Measurements from ENCODE around the gene CD164. TPM values are rescaled to one million over a fixed set of nuclear protein-coding genes. Genes with fewer than 3 reads are reported as not detected.
"Not testable (repeated sequence)": the region's sequence is repeated elsewhere in the genome, so short reads cannot be mapped to it uniquely, and the experiment has no call there.

CD164 gene
- total RNA-seq, 1 donor from 2014 or later = 606 TPM

DNA sequence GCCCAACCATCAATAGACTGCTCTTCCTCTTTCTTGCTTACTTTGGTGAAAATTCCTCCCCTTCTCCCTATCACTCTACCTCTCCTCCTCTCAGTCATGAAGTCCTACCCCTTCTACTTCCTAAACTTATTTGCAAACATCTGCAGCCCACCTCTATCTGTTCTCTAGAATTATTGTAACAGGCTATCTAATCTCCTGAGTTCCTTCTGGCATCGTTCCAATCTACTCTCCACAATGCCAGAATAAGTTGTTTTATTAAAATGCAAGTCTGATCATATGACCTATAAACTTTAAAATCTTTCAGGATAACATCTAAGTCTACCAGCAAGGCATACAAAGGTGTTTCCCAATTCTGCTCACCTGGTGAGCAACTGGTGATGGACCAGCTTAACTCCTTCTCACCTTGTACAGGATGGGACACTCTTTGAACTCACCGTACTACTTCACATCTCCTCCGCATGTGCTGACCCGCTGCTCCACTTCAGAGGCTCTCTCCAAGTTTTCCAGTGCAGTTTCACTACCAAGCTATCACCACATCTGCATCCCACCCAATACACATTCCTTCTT lies 7.9 kb downstream of the CD164 start:
- no peak for DNase-seq (ENCODE audit: low spot score)

DNA sequence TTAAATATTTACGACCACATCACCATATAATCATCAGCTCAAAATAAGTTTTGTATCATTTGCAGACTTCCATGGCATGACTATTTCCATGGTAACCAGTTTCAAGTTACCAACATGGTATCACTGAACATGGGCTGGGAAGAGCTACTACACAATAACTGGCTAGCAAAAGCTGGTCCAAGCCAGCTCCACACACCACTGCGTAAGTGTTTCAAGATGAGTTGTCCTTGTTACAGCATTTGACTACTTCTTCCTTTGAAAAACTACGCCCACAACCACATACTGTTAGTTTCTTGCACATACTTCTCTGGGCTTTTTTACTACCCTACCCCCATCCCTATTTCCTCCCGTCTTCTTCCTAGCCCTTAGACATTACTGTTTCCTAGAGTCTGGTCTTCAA lies 8.5 kb downstream of the CD164 start:
- DNase-seq (ENCODE audit: low spot score) = no peak

DNA sequence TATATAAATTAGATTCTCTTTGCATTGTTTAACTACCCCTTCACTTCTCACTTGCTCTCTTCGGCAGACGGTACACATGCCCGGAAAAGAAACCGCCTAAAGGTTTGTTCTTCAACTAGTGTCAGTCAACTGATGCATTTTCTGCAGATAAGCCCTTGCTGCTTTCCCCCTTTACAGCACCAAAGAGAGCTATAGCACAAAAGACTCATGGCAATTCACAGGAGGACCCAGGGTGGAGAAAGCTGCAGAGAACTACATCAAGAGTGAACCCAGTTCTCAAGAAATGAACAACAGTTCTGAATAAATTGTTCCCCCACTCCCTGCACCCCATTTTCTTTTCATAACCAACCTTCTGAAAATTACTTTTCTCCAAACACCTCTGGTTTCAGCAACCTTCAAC lies 8.9 kb downstream of the CD164 start:
- DNase-seq (ENCODE audit: low spot score) = no peak

DNA sequence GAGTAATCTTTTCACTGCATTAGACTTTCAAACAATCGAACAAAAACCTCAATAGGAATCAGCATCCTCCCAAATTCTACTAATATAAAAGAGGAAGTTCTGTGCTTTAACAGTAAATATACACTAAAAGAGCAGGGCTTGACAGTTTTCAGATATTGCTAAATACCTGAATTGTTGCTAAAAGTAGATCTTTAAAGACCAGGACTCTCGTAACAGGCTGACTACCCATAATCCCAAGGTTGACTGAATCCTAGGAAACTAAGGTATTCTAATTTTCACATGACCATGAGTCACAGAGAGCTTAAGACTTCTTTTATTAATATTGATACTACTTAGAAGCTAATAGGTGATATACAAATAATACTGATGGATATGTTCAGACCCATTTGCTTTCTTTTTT lies 10.1 kb downstream of the CD164 start:
- no peak for DNase-seq (ENCODE audit: low spot score)

DNA sequence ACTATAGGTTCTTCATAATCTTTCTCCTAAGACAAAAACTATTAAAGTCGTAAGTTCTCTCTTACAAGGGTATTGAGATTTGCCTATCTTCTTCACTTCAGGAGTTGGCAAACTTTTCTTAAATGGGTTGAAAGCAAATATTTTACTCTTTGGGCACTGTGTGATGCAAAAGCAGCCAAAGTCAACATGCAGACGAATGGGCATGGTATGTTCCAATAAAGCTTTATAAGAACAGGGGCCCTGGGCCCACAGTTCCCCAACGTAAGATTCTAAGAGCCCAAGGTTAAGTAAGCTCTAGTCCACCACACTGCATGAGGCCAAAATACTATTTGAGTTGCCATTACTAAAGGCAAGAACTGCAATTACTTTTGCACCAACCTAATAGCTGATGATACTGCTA lies 11.5 kb downstream of the CD164 start:
- DNase-seq (ENCODE audit: low spot score) = no peak

DNA sequence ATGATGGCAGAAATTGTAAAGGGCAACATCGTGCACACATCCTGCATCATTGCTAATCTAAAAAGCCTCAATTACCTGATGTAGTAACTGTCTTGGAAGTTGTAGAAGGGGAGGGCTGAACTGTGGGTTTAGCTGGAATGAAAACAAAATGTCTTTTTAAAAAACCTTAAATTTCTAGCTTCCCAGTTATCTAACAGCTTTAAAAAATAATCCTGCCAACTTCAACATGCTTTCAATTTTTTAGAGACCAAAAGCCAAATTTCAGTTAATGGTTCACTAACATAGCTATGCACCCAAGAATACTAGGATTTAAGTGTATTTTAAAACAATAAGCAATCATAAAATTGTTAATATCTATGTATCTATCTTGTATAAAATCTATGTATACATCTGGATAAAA lies 11.9 kb downstream of the CD164 start:
- no peak for DNase-seq (ENCODE audit: low spot score)

DNA sequence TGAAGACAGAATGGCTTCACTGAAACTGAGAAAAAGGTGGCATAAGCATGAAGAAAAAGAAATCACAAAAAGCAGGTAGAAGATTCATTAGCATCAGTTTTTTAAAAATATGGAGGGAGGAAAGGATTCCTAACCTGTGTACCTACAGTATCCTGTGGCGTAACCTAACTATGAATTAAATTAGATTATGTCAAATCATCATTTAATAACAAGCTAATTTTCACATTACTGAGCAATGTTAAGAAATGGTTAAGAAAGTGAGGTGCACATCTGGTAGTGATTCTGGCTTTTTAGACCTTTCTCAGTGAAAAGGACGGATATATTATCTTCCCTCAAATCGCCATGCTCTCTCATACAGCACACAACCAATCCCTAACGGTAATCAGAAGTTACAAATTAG lies 12.5 kb downstream of the CD164 start:
- DNase-seq (ENCODE audit: low spot score) = no peak

DNA sequence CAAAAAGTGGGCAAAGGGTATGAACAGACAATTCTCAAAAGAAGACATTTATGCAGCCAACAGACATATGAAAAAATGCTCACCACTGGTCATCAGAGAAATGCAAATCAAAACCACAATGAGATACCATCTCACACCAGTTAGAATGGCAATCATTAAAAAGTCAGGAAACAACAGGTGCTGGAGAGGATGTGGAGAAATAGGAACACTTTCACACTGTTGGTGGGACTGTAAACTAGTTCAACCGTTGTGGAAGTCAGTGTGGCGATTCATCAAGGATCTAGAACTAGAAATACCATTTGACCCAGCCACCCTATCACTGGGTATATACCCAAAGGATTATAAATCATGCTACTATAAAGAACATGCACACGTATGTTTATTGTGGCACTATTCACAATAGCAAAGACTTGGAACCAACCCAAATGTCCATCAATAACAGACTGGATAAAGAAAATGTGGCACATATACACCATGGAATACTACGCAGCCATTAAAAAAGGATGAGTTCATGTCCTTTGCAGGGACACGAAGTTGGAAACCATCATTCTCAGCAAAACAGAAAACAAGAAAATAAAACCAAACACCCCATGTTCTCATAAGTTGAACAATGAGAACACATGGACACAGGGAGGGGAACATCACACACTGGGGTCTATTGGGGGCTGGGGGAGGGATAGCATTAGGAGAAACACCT lies 17.7 kb downstream of the CD164 start:
- DNase-seq (ENCODE audit: low spot score) = not testable (repeated sequence)

DNA sequence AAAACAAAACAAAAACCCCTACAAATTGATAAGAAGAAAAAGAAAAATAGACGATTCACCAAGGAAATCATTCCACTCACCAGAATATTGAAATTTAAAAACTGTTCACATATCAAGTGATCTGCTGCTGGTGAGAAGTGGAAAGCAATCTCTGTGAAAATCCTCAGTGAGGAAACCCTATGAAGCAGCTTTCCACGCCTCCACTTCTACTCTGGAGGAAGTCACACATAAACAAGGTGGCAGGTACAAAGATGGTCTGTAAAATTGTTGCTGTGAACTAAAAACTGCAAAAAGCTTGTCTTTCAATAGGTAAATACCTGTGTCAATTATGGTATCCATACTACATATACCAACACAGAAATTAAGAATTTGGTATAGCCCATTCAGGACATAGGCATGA lies 18.5 kb downstream of the CD164 start:
- DNase-seq (ENCODE audit: low spot score) = no peak

DNA sequence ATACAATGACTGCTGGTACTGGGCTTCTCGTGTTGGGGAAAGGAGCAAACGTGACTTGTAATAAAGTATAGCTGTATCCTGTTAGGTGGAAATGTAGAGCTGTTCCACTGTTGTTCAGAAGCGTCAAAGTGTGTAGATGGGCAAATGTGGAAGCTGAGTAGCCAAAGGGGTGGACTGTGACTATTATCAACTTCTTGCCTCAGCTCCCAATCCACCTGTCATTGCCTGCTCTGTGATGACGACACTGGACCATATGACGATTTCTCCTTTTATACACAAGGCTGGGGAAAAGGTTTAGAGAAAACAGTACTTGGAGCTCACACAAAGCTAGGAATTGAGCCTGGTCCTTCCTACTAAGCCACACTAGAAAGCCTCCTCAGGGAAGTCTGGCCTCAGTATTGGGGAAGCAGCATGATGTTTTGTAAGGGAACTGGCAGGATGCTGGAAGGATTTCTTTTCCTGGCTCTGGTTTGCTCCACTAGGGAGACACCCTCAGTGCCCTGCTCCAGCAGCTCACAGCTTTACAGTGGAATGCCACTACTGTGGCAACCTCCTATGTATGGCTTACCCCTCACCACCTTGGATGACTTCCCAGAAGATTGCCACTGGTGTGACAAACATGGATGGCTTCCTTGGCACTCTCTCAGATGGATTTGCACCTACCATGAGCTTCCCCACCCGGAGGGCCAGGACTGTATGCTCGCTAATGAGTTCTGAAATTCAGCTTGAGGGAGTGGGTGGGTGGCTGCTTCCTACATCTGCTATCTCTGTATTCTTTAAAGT lies 20.0 kb downstream of the CD164 start:
- DNase-seq (ENCODE audit: low spot score) = no peak

DNA sequence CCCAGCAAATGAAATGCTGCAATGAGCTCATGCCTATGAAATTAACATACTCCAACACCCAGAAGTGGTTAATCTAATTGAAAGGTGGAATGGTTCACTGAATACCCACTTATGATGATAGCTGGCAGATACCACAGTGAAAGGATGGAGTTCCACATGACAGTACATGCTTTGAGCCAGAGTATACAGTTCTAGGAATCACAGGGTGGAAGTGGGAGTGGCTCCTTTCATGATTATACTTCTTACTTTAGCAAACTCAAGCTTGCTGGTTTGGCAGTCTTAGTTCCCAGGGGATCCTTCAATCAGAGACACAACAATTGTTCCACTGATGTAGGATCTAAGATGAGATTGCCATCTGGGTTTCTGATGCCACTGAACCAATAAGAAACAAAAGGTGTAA lies 21.5 kb downstream of the CD164 start:
- no peak for DNase-seq (ENCODE audit: low spot score)

DNA sequence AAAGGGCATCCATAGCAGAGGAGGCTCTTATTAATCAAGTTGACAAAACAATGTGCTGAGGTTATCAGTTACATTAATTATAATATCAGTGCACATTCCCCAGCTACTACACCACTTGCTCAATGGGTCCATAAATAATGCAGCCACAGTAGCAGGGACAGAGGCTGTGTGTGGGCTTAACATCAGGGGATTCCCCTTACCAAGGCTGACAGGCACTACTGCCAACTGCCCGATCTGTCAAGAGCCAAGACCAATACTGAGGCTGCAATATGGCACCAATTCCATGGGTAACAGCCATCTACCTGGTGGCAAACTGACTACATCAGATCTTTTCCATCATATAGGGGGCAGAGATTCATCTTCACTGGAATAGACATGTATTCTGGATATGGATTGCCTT lies 22.0 kb downstream of the CD164 start:
- no peak for DNase-seq (ENCODE audit: low spot score)

DNA sequence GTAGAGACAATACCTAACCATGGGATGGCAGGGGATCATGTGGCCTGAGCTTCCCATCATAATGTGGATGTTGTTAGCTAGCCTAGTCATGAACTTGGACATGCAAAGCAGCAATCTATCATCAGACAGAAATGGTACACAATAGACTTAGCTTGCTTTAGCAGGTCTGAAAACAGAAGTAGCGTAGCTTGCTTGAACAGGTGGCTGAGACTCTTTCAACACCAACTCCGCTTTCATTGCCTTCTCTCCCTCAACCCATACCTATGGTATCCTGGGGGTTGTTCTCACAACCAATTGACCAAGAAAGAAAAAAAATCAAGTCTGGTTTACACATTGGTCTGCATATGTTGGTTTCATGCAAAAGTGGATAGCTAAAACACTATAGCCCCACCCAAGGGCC lies 23.0 kb downstream of the CD164 start:
- DNase-seq (ENCODE audit: low spot score) = no peak

DNA sequence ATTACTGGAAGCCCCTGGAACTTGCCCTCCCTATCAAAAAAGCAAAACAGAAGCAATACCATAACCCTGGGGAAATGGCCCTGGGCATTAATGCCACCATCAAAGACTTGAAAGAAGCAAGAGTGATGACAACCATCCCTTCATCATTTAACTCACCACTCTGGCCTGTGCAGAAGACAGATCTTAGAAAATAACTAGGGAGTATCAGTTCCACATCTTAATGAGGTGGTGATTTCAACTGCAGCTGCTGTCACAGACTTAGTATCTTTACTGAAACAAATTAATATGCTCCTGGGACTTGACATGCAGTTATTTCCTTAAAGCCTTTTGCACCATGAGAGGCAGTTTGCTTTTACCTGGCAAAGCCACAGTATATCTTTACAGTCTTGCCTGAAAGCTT lies 24.1 kb downstream of the CD164 start:
- DNase-seq (ENCODE audit: low spot score) = no peak

DNA sequence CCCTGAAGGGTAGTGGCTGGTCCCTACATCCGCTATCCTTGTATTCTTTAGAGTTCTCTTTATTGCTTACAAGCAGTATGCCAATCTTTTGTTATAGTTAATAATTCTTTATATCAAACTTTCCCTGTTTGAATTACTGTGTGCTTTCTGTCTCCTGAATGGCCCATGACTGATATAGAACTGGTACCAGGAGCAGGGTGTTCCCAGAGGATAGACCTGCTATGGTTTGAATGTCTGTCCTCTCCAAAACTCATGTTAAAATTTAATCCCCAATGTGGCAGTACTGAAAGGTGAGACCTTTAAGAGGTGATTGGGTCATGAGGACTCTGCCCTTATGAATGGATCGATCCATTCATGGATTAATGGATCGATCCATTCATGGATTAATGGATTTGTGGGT lies 26.0 kb downstream of the CD164 start:
- DNase-seq (ENCODE audit: low spot score) = peak; percentile 64

DNA sequence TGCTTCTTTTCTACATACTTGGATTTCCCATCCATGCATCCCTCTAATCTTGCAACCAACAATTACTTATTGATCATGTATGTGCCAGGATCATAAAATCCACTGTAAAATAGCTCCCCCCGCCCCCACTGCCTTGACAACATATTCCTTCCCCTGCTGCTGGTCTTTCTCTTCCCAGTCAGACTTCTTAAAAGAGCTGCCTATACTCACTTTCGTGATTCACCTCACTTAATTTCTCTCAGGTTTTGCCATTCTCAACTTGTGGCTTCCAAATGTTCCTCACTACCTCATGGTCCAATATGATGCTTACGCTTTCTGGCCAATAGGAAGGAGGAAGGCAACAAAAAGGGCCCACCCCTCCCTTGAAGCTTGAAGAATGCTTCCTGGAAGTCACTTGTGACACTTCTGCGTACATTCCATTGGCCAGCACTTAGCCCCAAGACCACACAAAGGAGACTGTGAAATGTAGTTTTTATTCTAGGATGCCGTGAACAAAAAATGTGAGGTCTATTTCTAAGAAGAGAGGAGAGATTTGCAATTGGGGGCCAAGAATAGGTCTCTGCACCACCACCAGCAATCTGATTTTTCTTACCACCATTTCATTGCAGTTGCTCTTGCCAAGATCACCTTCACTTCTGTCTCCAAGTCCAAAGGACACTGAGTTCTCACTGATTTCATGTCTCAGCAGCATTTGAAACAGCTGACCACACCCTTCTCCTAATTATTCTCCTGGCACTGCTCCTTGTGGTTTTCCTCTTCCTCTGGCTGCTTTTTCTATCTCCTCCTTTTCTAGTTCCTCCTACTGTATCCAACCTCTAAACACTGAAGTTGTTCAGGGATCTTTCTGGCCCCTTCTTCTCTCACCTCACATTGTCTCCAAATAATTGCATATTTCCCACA lies 30.8 kb downstream of the CD164 start:
- DNase-seq (ENCODE audit: low spot score) = peak; percentile 50

DNA sequence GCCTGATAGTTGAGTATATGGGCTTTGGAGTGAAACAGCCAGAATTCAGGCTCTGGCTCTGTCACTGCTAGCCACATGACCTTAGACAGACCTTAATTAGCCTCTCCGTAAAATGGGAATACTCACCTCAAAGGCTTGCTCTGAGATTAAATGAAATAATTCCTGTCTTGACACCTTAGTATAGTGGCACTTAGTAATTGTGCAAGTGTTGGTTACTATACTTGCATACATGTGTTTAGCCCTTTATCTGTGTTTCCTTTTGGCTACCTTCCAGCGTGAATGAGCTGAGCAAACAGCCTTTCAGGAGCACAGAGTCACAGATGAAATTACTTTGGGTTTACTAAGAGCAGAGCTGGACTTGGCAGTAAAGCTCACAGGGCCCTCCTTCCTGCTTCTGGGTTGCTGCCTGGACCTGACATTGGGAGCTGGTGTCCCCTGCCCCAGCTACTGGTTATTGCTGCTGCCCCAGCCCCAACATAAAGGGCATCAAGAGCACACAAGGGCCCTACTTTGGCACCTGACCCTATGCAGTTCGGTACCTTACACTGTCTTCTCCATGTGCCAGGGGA lies 32.8 kb downstream of the CD164 start:
- DNase-seq (ENCODE audit: low spot score) = peak; percentile 78

DNA sequence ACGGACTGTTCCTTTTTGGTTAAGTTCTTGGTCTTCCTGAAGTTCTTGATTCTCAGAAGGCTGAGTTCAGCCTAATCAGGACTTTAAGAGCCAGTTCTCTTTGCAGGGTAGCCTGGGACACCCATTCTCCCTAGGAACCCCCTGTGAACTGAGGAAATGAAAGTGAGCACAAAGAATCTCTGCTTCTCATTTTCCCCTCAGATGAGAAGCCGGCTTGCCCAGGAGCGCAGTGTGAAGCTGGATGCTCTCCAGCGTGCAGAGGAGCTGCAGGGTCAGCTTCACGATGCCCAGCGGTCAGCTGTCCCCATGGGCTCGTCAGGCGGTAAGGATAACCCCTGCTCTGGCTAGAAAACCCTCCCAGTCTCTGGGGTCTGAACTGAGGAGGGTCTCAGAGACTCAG lies 34.0 kb downstream of the CD164 start:
- no peak for DNase-seq (ENCODE audit: low spot score)

DNA sequence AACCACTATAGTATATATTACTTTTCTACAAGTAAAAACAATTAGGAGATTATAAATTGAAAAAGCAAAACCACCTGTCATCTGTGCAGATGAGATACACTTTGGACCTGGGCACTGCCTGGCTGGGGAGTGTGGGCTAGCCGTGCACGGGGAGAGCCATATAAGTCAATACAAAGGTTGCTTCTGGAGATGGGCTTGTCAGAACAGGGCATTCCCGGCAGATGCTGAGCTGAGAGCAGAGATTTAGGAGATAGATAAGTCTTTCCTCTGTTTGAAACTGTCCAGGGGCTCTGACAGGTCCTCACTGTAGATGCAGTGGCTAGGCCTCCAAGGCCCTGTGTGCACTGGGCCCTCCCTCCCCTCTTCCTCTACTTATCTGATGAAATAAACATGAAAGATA lies 34.5 kb downstream of the CD164 start:
- no peak for DNase-seq (ENCODE audit: low spot score)

DNA sequence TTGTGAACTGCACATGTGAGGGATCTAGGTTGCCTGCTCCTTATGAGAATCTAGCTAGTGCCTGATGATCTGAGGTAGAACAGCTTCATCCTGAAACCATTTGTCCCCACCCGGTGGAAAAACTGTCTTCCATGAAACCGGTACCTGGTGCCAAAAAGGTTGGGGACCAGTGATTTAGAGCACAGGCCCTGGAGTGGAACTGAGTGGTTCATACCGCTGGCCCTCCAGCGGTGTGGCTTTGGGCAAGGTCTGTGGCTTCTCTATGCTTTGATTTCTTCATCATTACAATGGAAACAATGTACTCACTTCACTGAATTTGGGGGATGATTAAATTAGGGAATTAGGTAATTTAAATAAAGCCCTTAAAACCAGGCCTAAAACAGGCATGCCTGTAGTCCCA lies 36.3 kb downstream of the CD164 start:
- no peak for DNase-seq (ENCODE audit: low spot score)

DNA sequence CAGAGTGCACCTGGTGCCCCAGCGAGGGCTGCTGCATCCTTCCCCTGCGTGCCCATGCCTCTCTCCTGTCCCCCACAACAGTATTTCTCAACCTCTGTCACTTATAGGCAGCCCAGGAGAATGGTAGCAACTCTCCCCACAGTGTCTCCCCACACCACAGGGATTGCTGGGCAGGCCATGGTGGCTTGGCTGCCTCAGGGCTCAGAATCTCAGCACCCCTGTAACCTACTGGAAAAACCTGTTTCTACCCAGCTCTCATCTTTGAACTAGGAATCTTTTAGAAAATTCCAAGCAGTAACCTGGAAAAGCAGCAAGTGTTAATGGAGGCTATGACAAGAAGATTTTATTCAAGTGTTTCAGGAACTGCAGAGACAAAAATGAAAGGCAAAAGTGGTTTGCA lies 38.0 kb downstream of the CD164 start:
- no peak for DNase-seq (ENCODE audit: low spot score)

DNA sequence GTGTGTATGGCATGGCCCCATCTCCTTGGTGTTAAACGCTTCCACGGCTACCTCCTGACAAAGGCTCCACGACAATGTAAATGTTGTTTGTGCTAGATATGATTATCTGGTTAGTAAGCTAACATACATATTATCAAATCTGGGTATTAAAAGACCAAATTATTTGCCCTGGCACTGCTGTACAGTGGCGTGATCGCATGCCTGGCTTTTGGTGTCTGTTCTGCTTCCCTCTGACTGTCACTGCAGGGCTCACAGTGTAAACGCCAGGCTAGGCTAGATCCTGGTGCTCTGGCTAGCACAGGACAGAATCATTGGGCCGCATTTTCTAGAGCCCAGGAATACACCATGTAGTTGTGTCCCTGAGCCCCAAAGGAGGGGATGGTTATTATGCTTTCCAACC lies 38.7 kb downstream of the CD164 start:
- DNase-seq (ENCODE audit: low spot score) = no peak
